A549 treated with DMSO at 1 μM for 4 hours (cell line): Measurements from ENCODE around the gene ZC3H4. TPM values are rescaled to one million over a fixed set of nuclear protein-coding genes. Genes with fewer than 3 reads are reported as not detected.

Source experiments
- total RNA-seq: library from RNA; stranded (reverse); fragments of 200-300 nt; extraction: Qiagen RNA extraction; gene quantifications from 5 replicates; pipeline ENCODE4 v1.2.3, GENCODE V29; 2022; ENCODE audit warnings: low read depth

The ZC3H4 gene
- total RNA-seq, result 20.4 to 25.9 TPM (median 22.4 TPM) in 5 replicates

GRCh38 chr19:47112997-47113849, at the start of gene ZC3H4:
Gene ZC3H4 (minus strand): TSS chr19:47113776. CDS start chr19:47112584, 1,192 bp downstream.

GRCh38 chr19:47130589-47131227, 17.1 kb upstream of the ZC3H4 start, which contains the start of gene SAE1:
Gene SAE1 (plus strand): TSS chr19:47130835. CDS start chr19:47130931, 96 bp downstream.

GRCh38 chr19:47019431-47020041, 94.0 kb downstream of the ZC3H4 start, which contains the start of gene NPAS1:
Gene NPAS1 (plus strand): TSS chr19:47019837. CDS start chr19:47021048, 1,211 bp downstream.

Other genes starting within 250 kb of the ZC3H4 start
- 4.2 to 7.4 TPM (median 5.5 TPM) in 5 replicates for gene NPAS1, start 93.9 kb downstream of the ZC3H4 start, total RNA-seq
- 23.9 to 71.7 TPM (median 64.5 TPM) in 5 replicates for gene TMEM160, start 65.2 kb downstream of the ZC3H4 start, total RNA-seq
- gene SAE1, start 17.1 kb upstream of the ZC3H4 start, total RNA-seq, result 206 to 234 TPM (median 212 TPM) in 5 replicates
- 21.9 to 31.1 TPM (median 28.0 TPM) in 5 replicates for gene BBC3, start 117.4 kb upstream of the ZC3H4 start, total RNA-seq
- 21.6 to 27.2 TPM (median 23.0 TPM) in 5 replicates for gene CCDC9, start 142.7 kb upstream of the ZC3H4 start, total RNA-seq
- gene INAFM1, start 161.1 kb upstream of the ZC3H4 start, total RNA-seq, result 4.4 to 10.3 TPM (median 8.8 TPM) in 5 replicates
- gene C5AR1, start 196.1 kb upstream of the ZC3H4 start, total RNA-seq, result 0.74 to 2.1 TPM (median 1.8 TPM) in 5 replicates
- 0.44 to 1.1 TPM (median 0.87 TPM) in 5 replicates for gene C5AR2, start 218.4 kb upstream of the ZC3H4 start, total RNA-seq
- 23.3 to 36.4 TPM (median 32.4 TPM) in 5 replicates for gene DHX34, start 235.5 kb upstream of the ZC3H4 start, total RNA-seq